ENCODE data around the gene TMBIM1. TPM values are rescaled to one million over a fixed set of nuclear protein-coding genes. Genes with fewer than 3 reads are reported as not detected.

Gene TMBIM1
- polyA plus RNA-seq, 4 donors = 112 to 328 (median 155) TPM

DNA sequence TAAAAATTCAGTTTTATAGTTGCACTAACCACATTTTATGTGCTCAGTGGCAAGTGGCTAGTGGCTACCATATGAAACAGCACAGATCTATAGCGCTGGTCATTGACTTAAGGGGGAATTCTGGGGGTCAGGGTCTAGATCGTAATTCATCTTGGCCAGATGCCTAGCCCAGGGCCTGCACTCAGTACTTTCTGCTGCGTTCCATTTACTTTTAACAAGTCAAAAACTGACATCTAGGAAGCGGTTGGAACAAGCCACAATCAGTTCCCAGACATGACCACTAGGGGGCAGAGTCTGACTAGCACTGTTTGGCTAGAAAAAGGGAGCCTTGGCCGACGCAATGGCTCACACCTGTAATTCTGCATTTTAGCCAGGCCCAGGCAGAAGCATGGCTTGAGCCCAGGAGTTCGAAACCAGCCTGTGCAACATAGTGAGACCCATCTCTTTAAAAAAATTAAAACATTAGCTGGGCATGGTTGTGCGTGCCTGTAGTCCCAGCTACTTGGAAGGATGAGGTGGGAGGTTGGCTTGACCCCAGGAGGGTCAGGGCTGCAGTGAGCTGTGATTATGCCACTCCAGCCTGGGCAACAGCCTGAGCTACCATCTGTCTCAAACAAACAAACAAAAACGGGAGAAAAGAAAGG is 9.0 kb upstream of the TMBIM1 start:
- Histone ChIP-seq H3K4me1 (ENCODE audit: control insufficient read depth in 3 of 3, insufficient read depth in 2 of 3, low read depth in 1 of 3, low read length in 2 of 3) (peaks cover 0 to 10% (median 3%) of the 10 kb centered on the region in 3 donors), H3K9me3 (ENCODE audit: control insufficient read depth in 2 of 2, insufficient read depth in 1 of 2, low read depth in 1 of 2, low read length in 1 of 2) (no peaks in the 10 kb centered on the region), H3K27me3 (ENCODE audit: control insufficient read depth in 3 of 3, insufficient read depth in 3 of 3, low read length in 3 of 3) (no peaks in the 10 kb centered on the region), H3K27ac (ENCODE audit: low read depth in 1 of 3, low read length in 2 of 3) (no peak overlapping the region), H3K36me3 (ENCODE audit: control insufficient read depth in 3 of 3, insufficient read depth in 2 of 3, low read depth in 1 of 3, low read length in 3 of 3) (no peaks in the 10 kb centered on the region), H3K4me3 (ENCODE audit: low read depth in 1 of 3, low read length in 3 of 3) (no peak overlapping the region)
- WGBS, 3 donors = 7 to 11% (median 9%) methylated on average over 9 of the region's 9 CpGs
- FAIRE-seq (no peak), DNase-seq (peak; percentile 91 to 93)

DNA sequence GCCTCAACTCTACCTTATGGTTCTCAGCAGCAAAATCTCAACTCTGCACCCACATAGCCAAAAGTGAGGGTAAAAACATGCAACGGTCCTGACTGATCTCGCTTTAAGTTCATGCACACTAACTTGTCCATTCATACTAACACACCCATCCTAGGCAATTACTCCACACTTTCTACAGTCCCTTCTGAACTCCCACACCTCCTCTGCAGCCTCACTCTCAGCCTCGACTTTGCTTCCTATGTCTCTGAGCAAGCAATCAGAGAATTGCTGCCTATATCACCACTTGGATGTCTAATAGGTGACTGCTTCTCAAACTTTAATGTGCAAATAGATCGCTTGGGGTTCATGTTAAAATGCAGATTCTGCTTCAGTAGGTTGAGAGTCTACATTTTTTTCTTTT is 7.8 kb upstream of the TMBIM1 start:
- Histone ChIP-seq H3K36me3 (ENCODE audit: control insufficient read depth in 3 of 3, insufficient read depth in 2 of 3, low read depth in 1 of 3, low read length in 3 of 3) (no peaks in the 10 kb centered on the region), H3K4me3 (ENCODE audit: low read depth in 1 of 3, low read length in 3 of 3) (no peak overlapping the region), H3K4me1 (ENCODE audit: control insufficient read depth in 3 of 3, insufficient read depth in 2 of 3, low read depth in 1 of 3, low read length in 2 of 3) (peaks cover 0 to 15% (median 2%) of the 10 kb centered on the region in 3 donors), H3K27me3 (ENCODE audit: control insufficient read depth in 3 of 3, insufficient read depth in 3 of 3, low read length in 3 of 3) (no peaks in the 10 kb centered on the region), H3K9me3 (ENCODE audit: control insufficient read depth in 2 of 2, insufficient read depth in 1 of 2, low read depth in 1 of 2, low read length in 1 of 2) (no peaks in the 10 kb centered on the region), H3K27ac (ENCODE audit: low read depth in 1 of 3, low read length in 2 of 3) (no peak overlapping the region)
- 74 to 86% (median 82%) methylated on average over 4 of the region's 4 CpGs for WGBS, 3 donors
- FAIRE-seq = no peak
- DNase-seq = no peak

DNA sequence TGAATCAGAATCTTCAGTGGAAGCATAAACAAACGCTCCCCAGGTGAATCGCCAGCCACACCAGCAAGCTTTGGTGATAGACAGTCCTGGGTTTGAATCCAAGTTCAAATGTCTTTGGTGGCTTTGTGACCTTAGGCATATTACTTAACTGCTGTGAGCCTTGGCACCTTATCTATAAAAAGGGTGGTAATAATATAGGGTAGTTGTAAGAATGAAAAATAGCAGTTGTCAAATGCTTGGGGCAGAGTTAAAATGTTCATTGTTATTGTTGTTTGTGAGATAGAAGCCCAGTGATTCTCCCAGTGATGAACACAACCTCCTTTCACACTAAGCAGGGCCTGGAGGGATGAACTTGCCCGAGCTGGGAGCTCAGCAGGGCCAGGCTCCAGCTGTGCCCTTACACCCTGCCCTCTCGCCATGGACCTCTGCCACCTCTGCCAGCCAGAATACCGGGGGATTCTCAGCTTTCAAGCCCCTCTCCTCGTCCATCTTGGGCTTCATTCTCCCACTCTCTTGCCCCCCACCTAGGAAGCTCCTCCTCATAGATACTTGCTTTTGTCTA is 6.1 kb upstream of the TMBIM1 start:
- H3K4me1 ChIP-seq (ENCODE audit: control insufficient read depth in 3 of 3, insufficient read depth in 2 of 3, low read depth in 1 of 3, low read length in 2 of 3) = peaks cover 2 to 31% (median 8%) of the 10 kb centered on the region in 3 donors
- FAIRE-seq (no peak), DNase-seq (no peak)
- H3K9me3 ChIP-seq (ENCODE audit: control insufficient read depth in 2 of 2, insufficient read depth in 1 of 2, low read depth in 1 of 2, low read length in 1 of 2) = no peaks in the 10 kb centered on the region
- H3K27me3 ChIP-seq (ENCODE audit: control insufficient read depth in 3 of 3, insufficient read depth in 3 of 3, low read length in 3 of 3) = no peaks in the 10 kb centered on the region
- H3K36me3 ChIP-seq (ENCODE audit: control insufficient read depth in 3 of 3, insufficient read depth in 2 of 3, low read depth in 1 of 3, low read length in 3 of 3) = no peaks in the 10 kb centered on the region
- H3K4me3 ChIP-seq (ENCODE audit: low read depth in 1 of 3, low read length in 3 of 3) = no peak overlapping the region
- no peak overlapping the region for H3K27ac ChIP-seq (ENCODE audit: low read depth in 1 of 3, low read length in 2 of 3)
- 65 to 77% (median 70%) methylated on average over 6 of the region's 6 CpGs for WGBS, 3 donors

DNA sequence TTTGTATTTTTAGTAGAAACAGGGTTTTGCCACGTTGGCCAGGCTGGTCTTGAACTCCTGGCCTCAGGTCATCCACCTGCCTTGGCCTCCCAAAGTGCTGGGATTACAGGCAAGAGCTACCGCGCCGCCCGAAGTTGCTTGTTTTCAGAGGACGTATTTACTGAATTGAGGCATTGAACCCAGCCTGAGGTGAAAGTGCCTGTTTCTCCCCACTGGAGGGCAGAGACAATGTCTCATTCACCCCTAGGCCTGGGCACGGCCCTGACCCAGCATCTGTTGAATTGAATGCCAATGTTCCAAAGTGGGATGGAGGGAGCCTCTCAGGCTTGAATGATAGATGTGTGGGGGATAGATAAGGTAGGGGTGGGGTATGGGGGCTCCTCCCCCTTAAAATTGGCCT is 4.5 kb upstream of the TMBIM1 start:
- no peaks in the 10 kb centered on the region for H3K36me3 ChIP-seq (ENCODE audit: control insufficient read depth in 3 of 3, insufficient read depth in 2 of 3, low read depth in 1 of 3, low read length in 3 of 3)
- H3K9me3 ChIP-seq (ENCODE audit: control insufficient read depth in 2 of 2, insufficient read depth in 1 of 2, low read depth in 1 of 2, low read length in 1 of 2) = no peaks in the 10 kb centered on the region
- no peak overlapping the region for H3K27ac ChIP-seq (ENCODE audit: low read depth in 1 of 3, low read length in 2 of 3)
- H3K4me3 ChIP-seq (ENCODE audit: low read depth in 1 of 3, low read length in 3 of 3) = no peak overlapping the region
- no peak for DNase-seq
- H3K4me1 ChIP-seq (ENCODE audit: control insufficient read depth in 3 of 3, insufficient read depth in 2 of 3, low read depth in 1 of 3, low read length in 2 of 3) = peaks cover 2 to 38% (median 8%) of the 10 kb centered on the region in 3 donors
- H3K27me3 ChIP-seq (ENCODE audit: control insufficient read depth in 3 of 3, insufficient read depth in 3 of 3, low read length in 3 of 3) = no peaks in the 10 kb centered on the region
- no peak for FAIRE-seq
- WGBS, 3 donors = 81 to 89% (median 89%) methylated on average over 7 of the region's 7 CpGs

DNA sequence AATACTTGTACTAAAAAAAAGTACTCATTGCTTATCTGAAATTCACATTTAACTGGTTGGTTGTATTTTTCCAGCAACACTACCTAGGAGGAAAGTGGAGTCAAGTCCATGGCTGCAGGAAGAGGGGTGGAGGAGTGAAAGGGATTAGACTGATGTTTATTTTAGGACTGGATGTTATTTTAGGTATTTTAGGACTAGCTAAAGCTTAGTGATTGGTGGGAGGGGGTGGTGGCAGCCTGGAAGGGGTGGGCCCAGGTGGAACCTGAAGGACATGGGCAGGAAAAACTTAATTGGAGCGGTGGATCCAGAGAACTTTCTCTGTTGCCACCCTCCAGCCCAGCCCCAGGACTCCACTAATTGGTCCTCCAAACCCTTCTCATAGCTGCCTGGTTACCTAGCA is 3.9 kb upstream of the TMBIM1 start:
- no peaks in the 10 kb centered on the region for H3K9me3 ChIP-seq (ENCODE audit: control insufficient read depth in 2 of 2, insufficient read depth in 1 of 2, low read depth in 1 of 2, low read length in 1 of 2)
- H3K4me3 ChIP-seq (ENCODE audit: low read depth in 1 of 3, low read length in 3 of 3) = no peak overlapping the region
- H3K27me3 ChIP-seq (ENCODE audit: control insufficient read depth in 3 of 3, insufficient read depth in 3 of 3, low read length in 3 of 3) = no peaks in the 10 kb centered on the region
- peaks cover 2 to 41% (median 9%) of the 10 kb centered on the region in 3 donors for H3K4me1 ChIP-seq (ENCODE audit: control insufficient read depth in 3 of 3, insufficient read depth in 2 of 3, low read depth in 1 of 3, low read length in 2 of 3)
- peak overlapping the region in 1 of 3 donors; percentile 84 for H3K27ac ChIP-seq (ENCODE audit: low read depth in 1 of 3, low read length in 2 of 3)
- DNase-seq (no peak), FAIRE-seq (no peak)
- 77 to 89% (median 83%) methylated on average over 1 of the region's 1 CpG for WGBS, 3 donors
- H3K36me3 ChIP-seq (ENCODE audit: control insufficient read depth in 3 of 3, insufficient read depth in 2 of 3, low read depth in 1 of 3, low read length in 3 of 3) = peaks cover 0 to 3% (median 0%) of the 10 kb centered on the region in 3 donors

DNA sequence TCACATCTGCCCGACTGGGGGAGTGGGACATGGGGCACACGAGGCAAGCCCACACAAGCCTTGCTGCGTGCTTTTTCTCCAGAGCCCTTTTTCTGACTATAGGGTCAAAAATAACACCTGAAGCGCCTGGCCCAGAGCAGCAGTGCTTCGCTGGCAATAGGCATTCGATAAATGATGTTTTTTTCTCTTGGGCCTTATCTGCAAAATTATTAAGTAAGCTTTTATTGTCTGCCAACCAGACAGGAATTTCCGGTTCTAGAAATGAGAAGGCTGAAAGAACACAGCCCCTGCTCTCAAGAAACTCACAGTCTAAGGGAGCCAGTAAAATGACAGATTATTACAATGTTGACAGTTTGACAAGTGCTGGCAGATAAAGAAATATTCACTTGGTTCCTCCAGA is 2.7 kb upstream of the TMBIM1 start:
- FAIRE-seq = no peak
- peaks cover 2 to 50% (median 15%) of the 10 kb centered on the region in 3 donors for H3K4me1 ChIP-seq (ENCODE audit: control insufficient read depth in 3 of 3, insufficient read depth in 2 of 3, low read depth in 1 of 3, low read length in 2 of 3)
- no peak overlapping the region for H3K4me3 ChIP-seq (ENCODE audit: low read depth in 1 of 3, low read length in 3 of 3)
- H3K27ac ChIP-seq (ENCODE audit: low read depth in 1 of 3, low read length in 2 of 3) = peak overlapping the region; percentile 84 to 95 (median 94)
- H3K36me3 ChIP-seq (ENCODE audit: control insufficient read depth in 3 of 3, insufficient read depth in 2 of 3, low read depth in 1 of 3, low read length in 3 of 3) = peaks cover 0 to 8% (median 0%) of the 10 kb centered on the region in 3 donors
- peak; percentile 92 to 95 for DNase-seq
- H3K27me3 ChIP-seq (ENCODE audit: control insufficient read depth in 3 of 3, insufficient read depth in 3 of 3, low read length in 3 of 3) = no peaks in the 10 kb centered on the region
- H3K9me3 ChIP-seq (ENCODE audit: control insufficient read depth in 2 of 2, insufficient read depth in 1 of 2, low read depth in 1 of 2, low read length in 1 of 2) = no peaks in the 10 kb centered on the region
- WGBS, 3 donors = 16 to 57% (median 28%) methylated on average over 7 of the region's 7 CpGs

DNA sequence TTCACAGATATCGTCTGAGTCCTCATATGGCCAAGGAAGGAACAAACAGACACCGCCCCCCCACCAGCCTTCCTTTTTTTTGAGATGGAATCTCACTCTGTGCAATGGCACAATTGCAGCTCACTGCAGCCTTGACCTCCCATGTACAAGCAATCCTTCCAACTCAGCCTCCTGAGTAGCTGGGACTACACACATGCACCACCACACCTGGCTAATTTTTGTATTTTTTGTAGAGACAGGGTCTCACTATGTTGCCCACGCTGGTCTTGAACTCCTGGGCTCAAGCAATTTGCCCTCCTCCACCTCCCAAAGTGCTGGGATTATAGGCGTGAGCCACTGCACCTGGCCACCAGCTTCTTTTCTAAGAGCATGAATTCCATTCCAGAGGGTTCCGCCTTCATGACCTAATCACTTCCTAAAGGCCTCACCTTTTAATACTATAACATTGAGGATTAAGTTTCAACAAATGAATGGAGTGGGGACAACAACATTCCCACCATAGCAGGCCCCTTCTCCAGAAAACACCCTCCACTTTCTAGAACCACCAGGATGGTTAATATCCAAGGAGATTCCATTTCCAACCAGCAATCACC is 2.2 kb upstream of the TMBIM1 start:
- H3K9me3 ChIP-seq (ENCODE audit: control insufficient read depth in 2 of 2, insufficient read depth in 1 of 2, low read depth in 1 of 2, low read length in 1 of 2) = no peaks in the 10 kb centered on the region
- no peaks in the 10 kb centered on the region for H3K27me3 ChIP-seq (ENCODE audit: control insufficient read depth in 3 of 3, insufficient read depth in 3 of 3, low read length in 3 of 3)
- FAIRE-seq (no peak), DNase-seq (peak; percentile 63 to 67)
- no peak overlapping the region for H3K4me3 ChIP-seq (ENCODE audit: low read depth in 1 of 3, low read length in 3 of 3)
- H3K27ac ChIP-seq (ENCODE audit: low read depth in 1 of 3, low read length in 2 of 3) = peak overlapping the region; percentile 84 to 95 (median 94)
- peaks cover 2 to 55% (median 17%) of the 10 kb centered on the region in 3 donors for H3K4me1 ChIP-seq (ENCODE audit: control insufficient read depth in 3 of 3, insufficient read depth in 2 of 3, low read depth in 1 of 3, low read length in 2 of 3)
- 28 to 69% (median 45%) methylated on average over 5 of the region's 5 CpGs for WGBS, 3 donors
- H3K36me3 ChIP-seq (ENCODE audit: control insufficient read depth in 3 of 3, insufficient read depth in 2 of 3, low read depth in 1 of 3, low read length in 3 of 3) = peaks cover 0 to 8% (median 0%) of the 10 kb centered on the region in 3 donors

DNA sequence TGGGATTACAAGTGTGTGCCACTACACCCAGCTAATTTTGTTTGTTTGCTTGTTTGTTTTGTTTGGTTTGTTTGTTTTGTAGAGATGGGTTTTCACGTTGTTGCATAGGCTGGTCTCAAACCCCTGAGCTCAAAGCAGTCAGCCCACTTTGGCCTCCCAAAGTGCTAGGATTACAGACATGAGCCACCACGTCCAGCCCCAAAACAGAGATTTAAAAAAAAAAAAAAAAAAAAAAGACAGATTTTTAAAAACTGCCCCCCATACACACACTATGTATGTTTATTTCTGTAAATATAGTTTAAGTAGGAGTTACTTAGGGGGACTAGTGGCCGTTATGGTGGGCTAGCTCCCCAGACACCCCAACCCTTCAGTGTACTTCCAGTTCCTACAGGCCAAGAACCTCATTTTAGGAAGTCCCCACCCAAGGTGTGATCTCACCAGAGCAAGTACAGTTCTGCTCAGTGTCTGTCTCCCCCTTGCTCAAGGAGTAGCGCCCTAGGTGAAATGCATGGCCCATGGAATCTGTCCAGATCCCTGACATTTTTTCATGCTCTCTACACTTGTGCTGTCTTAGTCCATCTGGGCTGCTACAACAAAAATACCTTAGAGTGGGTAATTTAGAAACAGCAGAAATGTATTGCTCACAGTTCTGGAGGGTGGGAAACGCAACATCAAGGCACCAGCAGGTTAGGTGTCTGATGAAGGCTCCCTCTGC is 1.6 kb upstream of the TMBIM1 start:
- Histone ChIP-seq H3K36me3 (ENCODE audit: control insufficient read depth in 3 of 3, insufficient read depth in 2 of 3, low read depth in 1 of 3, low read length in 3 of 3) (peaks cover 0 to 8% (median 0%) of the 10 kb centered on the region in 3 donors), H3K27me3 (ENCODE audit: control insufficient read depth in 3 of 3, insufficient read depth in 3 of 3, low read length in 3 of 3) (no peaks in the 10 kb centered on the region), H3K4me1 (ENCODE audit: control insufficient read depth in 3 of 3, insufficient read depth in 2 of 3, low read depth in 1 of 3, low read length in 2 of 3) (peaks cover 2 to 59% (median 17%) of the 10 kb centered on the region in 3 donors), H3K27ac (ENCODE audit: low read depth in 1 of 3, low read length in 2 of 3) (peak overlapping the region; percentile 84 to 95 (median 94)), H3K4me3 (ENCODE audit: low read depth in 1 of 3, low read length in 3 of 3) (no peak overlapping the region), H3K9me3 (ENCODE audit: control insufficient read depth in 2 of 2, insufficient read depth in 1 of 2, low read depth in 1 of 2, low read length in 1 of 2) (no peaks in the 10 kb centered on the region)
- WGBS, 3 donors = 43 to 54% (median 48%) methylated on average over 5 of the region's 5 CpGs
- DNase-seq = peak in 1 of 2 donors; percentile 37
- no peak for FAIRE-seq

Data from small intestine (tissue), 7 donors.